Ovary (tissue), 1 donor: ENCODE measurements around the gene DCAF10.

Source experiments
- EP300 ChIP-seq: sonication (generic); formaldehyde crosslinking; IDR thresholded peaks from one replicate; pipeline ENCODE4 v1.6.1; 2017; ENCODE audit warnings: antibody characterized with exemption
- POLR2A ChIP-seq: fragments of 450-650 bp; IDR thresholded peaks from one replicate; pipeline ENCODE4 v1.6.1; 2017; ENCODE audit warnings: antibody characterized with exemption, mild to moderate bottlenecking, moderate library complexity

- no peak for TF ChIP-seq EP300
- TF ChIP-seq POLR2A, result no peak
Measured at GRCh38 chr9:37827483-37828165, 27.0 kb downstream of the DCAF10 start.
